Trophoblast cell (in vitro differentiated cells and primary cell): ENCODE data around the gene SPIN1.
A peak's percentile ranks its signal among the peaks of the same experiment; 100 is the strongest.

Experiments
- DNase-seq, 2 donors: peaks; one replicate each; pipeline ENCODE4 v3.0.0-alpha.2; 2016
- H2AFZ ChIP-seq: 2 replicates; pipeline ENCODE4 v1.6.1; 2013; ENCODE audit warnings: low read length, moderate library complexity, mild to moderate bottlenecking; ENCODE audit not compliant: insufficient read depth, poor library complexity
- H2AK5ac ChIP-seq: 2 replicates; pipeline ENCODE4 v1.6.1; 2013; ENCODE audit warnings: mild to moderate bottlenecking, low read length
- H2BK120ac ChIP-seq: 2 replicates; pipeline ENCODE4 v1.6.1; 2013; ENCODE audit warnings: low read length, mild to moderate bottlenecking, moderate library complexity; ENCODE audit not compliant: insufficient read depth, poor library complexity
- H2BK12ac ChIP-seq: 2 replicates; pipeline ENCODE4 v1.6.1; 2013; ENCODE audit warnings: mild to moderate bottlenecking, low read length, moderate library complexity
- H2BK5ac ChIP-seq: 2 replicates; pipeline ENCODE4 v1.6.1; 2013; ENCODE audit warnings: low read length, low read depth, moderate library complexity, mild to moderate bottlenecking; ENCODE audit not compliant: poor library complexity
- H3K14ac ChIP-seq: 2 replicates; pipeline ENCODE4 v1.6.1; 2013; ENCODE audit warnings: mild to moderate bottlenecking, low read length
- H3K18ac ChIP-seq: 2 replicates; pipeline ENCODE4 v1.6.1; 2013; ENCODE audit warnings: mild to moderate bottlenecking, low read length
- H3K23ac ChIP-seq: 2 replicates; pipeline ENCODE4 v1.6.1; 2013; ENCODE audit warnings: low read length
- H3K27ac ChIP-seq: 2 replicates; pipeline ENCODE4 v1.5.1; 2013; ENCODE audit warnings: low read depth, mild to moderate bottlenecking, inconsistent platforms, low read length, moderate library complexity
- H3K27me3 ChIP-seq: 2 replicates; pipeline ENCODE4 v1.6.1; 2013; ENCODE audit warnings: inconsistent platforms, mild to moderate bottlenecking, low read length, moderate library complexity; ENCODE audit not compliant: insufficient read depth
- H3K36me3 ChIP-seq, 2 experiments: 1 replicate in 1 of 2; 2 replicates in 1 of 2; pipeline ENCODE4 v1.6.1; 2013; ENCODE audit warnings: low read length in 2 of 2, mild to moderate bottlenecking in 2 of 2, moderate library complexity in 1 of 2; ENCODE audit not compliant: insufficient read depth in 2 of 2, control insufficient read depth in 1 of 2
- H3K4ac ChIP-seq: 2 replicates; pipeline ENCODE4 v1.6.1; 2013; ENCODE audit warnings: low read depth, mild to moderate bottlenecking, low read length, moderate library complexity
- H3K4me1 ChIP-seq, 2 experiments: 1 replicate in 1 of 2; 2 replicates in 1 of 2; pipeline ENCODE4 v1.6.1; 2013; ENCODE audit warnings: low read length in 2 of 2, mild to moderate bottlenecking in 2 of 2, moderate library complexity in 1 of 2; ENCODE audit not compliant: insufficient read depth in 2 of 2, control insufficient read depth in 1 of 2
- H3K4me2 ChIP-seq: 2 replicates; pipeline ENCODE4 v1.6.1; 2013; ENCODE audit warnings: inconsistent platforms, mild to moderate bottlenecking, low read length, moderate library complexity
- H3K4me3 ChIP-seq: 2 replicates; pipeline ENCODE4 v1.5.1; 2013; ENCODE audit warnings: mild to moderate bottlenecking, low read depth, low read length, inconsistent platforms
- H3K79me1 ChIP-seq: one replicate; pipeline ENCODE4 v1.6.1; 2013; ENCODE audit warnings: low read length
- H3K79me2 ChIP-seq: 2 replicates; pipeline ENCODE4 v1.6.1; 2013; ENCODE audit warnings: low read length, mild to moderate bottlenecking; ENCODE audit not compliant: control insufficient read depth, insufficient read depth, poor library complexity
- H3K9ac ChIP-seq: 2 replicates; pipeline ENCODE4 v1.6.1; 2013; ENCODE audit warnings: mild to moderate bottlenecking, low read length
- H3K9me3 ChIP-seq: 2 replicates; pipeline ENCODE4 v1.6.1; 2013; ENCODE audit warnings: low read depth, mild to moderate bottlenecking, control low read depth, inconsistent platforms, low read length; ENCODE audit not compliant: insufficient read depth
- H4K12ac ChIP-seq: 2 replicates; pipeline ENCODE4 v1.6.1; 2013; ENCODE audit warnings: low read depth, mild to moderate bottlenecking, low read length, moderate library complexity
- H4K8ac ChIP-seq: 2 replicates; pipeline ENCODE4 v1.6.1; 2013; ENCODE audit warnings: low read depth, mild to moderate bottlenecking, low read length, moderate library complexity
- H4K91ac ChIP-seq: one replicate; pipeline ENCODE4 v1.6.1; 2013; ENCODE audit warnings: low read depth, mild to moderate bottlenecking, low read length, moderate library complexity
- WGBS: extraction: QIAGEN DNeasy Blood & Tissue Kit; methylation state at CpG from one replicate; pipeline ENCODE4 v1.1.7; 2013; ENCODE audit warnings: missing lambda C conversion rate; ENCODE audit not compliant: insufficient read length, insufficient coverage; ENCODE audit errors: extremely low coverage; 5-methylcytosine and 5-hydroxymethylcytosine counted together

SPIN1 gene

GRCh38 chr9:88481933-88482332, 93.7 kb downstream of the SPIN1 start:
- H3K79me2 ChIP-seq = no peaks in the 10 kb centered on the region
- H4K8ac ChIP-seq = no peak overlapping the region
- peak overlapping the region; percentile 73 for H3K9ac ChIP-seq
- H2AK5ac ChIP-seq = no peak overlapping the region
- WGBS = no CpG with 5 or more reads among the region's 4 CpGs
- no peak overlapping the region for H4K12ac ChIP-seq
- no peaks in the 10 kb centered on the region for H3K79me1 ChIP-seq
- no peak overlapping the region for H4K91ac ChIP-seq
- no peak overlapping the region for H3K23ac ChIP-seq
- H3K36me3 ChIP-seq = peaks cover 10 to 16% of the 10 kb centered on the region in 2 experiments
- no peak overlapping the region for H3K14ac ChIP-seq
- H3K27ac ChIP-seq = no peak overlapping the region
- no peak overlapping the region for H2BK120ac ChIP-seq
- H3K4me2 ChIP-seq = no peak overlapping the region
- H3K4ac ChIP-seq = no peak overlapping the region
- H2AFZ ChIP-seq = no peak overlapping the region
- H3K9me3 ChIP-seq = no peaks in the 10 kb centered on the region
- H2BK12ac ChIP-seq = no peak overlapping the region
- no peak overlapping the region for H2BK5ac ChIP-seq
- H3K4me3 ChIP-seq = no peak overlapping the region
- peaks cover 2% of the 10 kb centered on the region in 2 experiments for H3K4me1 ChIP-seq
- no peak for DNase-seq
- no peaks in the 10 kb centered on the region for H3K27me3 ChIP-seq
- no peak overlapping the region for H3K18ac ChIP-seq

DNA sequence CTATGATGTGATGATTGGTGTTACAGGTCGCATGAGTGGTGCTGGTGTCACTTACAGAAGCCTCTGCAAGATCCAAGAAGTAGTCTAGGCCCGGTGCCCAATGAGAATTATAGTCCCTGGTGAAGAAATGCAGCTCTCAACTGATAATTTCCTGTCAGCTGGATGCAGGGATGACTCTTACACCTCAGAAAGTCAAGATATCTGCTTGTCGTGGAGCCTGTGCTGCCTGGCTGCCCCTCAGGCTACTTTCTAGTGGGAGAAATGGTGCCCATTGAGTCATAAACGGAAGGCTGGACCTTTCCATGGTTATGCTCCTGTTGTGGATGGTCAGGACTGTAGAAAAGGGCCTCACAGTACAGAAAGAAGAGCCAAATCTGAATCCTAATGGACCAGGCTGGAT, 99.9 kb downstream of the SPIN1 start:
- no peak for DNase-seq
- Histone ChIP-seq H3K27me3 (no peaks in the 10 kb centered on the region), H2BK12ac (no peak overlapping the region), H3K23ac (no peak overlapping the region), H2BK120ac (no peak overlapping the region), H3K79me1 (no peaks in the 10 kb centered on the region), H3K9me3 (no peaks in the 10 kb centered on the region), H2BK5ac (no peak overlapping the region), H3K36me3 (peaks cover 5 to 19% of the 10 kb centered on the region in 2 experiments), H3K9ac (no peak overlapping the region), H3K14ac (no peak overlapping the region), H2AK5ac (no peak overlapping the region), H3K27ac (no peak overlapping the region), H2AFZ (no peak overlapping the region), H3K79me2 (no peaks in the 10 kb centered on the region), H4K91ac (no peak overlapping the region), H3K4me2 (no peak overlapping the region), H3K4me1 (no peaks in the 10 kb centered on the region), H3K18ac (no peak overlapping the region), H3K4me3 (no peak overlapping the region), H4K8ac (no peak overlapping the region), H4K12ac (no peak overlapping the region), H3K4ac (no peak overlapping the region)
- WGBS = no CpG with 5 or more reads among the region's 4 CpGs

DNA sequence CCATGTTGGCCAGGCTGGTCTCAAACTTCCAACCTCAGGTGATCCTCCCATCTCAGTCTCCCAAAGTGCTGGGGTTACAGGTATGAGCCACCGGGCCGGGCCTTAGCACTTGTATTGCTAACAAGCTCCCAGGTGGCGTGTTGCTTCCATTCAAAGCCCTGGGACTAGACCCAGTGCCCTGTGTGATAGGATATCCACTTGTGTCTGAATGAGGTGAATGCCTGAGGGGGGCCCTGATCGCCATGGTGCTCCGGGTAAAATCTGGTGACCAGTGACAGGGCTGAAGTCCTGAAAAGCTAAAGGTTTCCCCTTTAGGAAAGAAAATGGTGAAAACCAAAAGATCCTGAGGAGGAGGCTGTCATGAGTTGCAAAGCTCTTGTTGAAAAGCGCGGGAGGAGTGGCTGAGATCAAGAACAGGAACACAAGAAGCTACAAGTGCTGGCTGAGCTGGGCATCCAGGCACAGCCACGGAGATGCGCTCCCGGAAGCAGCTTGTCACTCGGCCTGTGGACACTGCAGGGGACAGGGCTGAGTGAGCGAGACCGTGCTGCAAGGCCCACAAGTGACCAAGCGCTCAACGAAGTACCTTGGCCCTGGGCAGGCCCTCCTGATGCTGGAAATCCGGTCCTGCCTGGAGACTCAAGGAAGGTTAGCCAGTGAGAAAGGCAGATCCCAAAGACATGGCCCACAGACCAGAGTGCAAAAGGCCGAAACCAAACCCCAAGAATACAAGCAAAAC, 106.9 kb downstream of the SPIN1 start:
- H3K4ac ChIP-seq = no peak overlapping the region
- no peaks in the 10 kb centered on the region for H3K27me3 ChIP-seq
- H3K27ac ChIP-seq = no peak overlapping the region
- H3K14ac ChIP-seq = no peak overlapping the region
- no peak overlapping the region for H4K8ac ChIP-seq
- no peaks in the 10 kb centered on the region for H3K4me1 ChIP-seq
- H2AFZ ChIP-seq = no peak overlapping the region
- WGBS = no CpG with 5 or more reads among the region's 17 CpGs
- no peak overlapping the region for H4K12ac ChIP-seq
- H2BK5ac ChIP-seq = no peak overlapping the region
- H3K79me1 ChIP-seq = no peaks in the 10 kb centered on the region
- H3K23ac ChIP-seq = peak overlapping the region; percentile 10
- H4K91ac ChIP-seq = no peak overlapping the region
- no peaks in the 10 kb centered on the region for H3K36me3 ChIP-seq
- H2BK12ac ChIP-seq = no peak overlapping the region
- H2BK120ac ChIP-seq = no peak overlapping the region
- no peaks in the 10 kb centered on the region for H3K9me3 ChIP-seq
- no peak overlapping the region for H3K4me3 ChIP-seq
- H3K18ac ChIP-seq = no peak overlapping the region
- DNase-seq = no peak
- no peak overlapping the region for H3K4me2 ChIP-seq
- H3K79me2 ChIP-seq = no peaks in the 10 kb centered on the region
- H2AK5ac ChIP-seq = no peak overlapping the region
- H3K9ac ChIP-seq = no peak overlapping the region

- no peaks in the 10 kb centered on the region for H3K9me3 ChIP-seq
- H4K91ac ChIP-seq = no peak overlapping the region
- no peak overlapping the region for H2BK120ac ChIP-seq
- no peak overlapping the region for H2AFZ ChIP-seq
- WGBS = no CpG with 5 or more reads among the region's 2 CpGs
- no peak overlapping the region for H3K18ac ChIP-seq
- no peak overlapping the region for H3K4me2 ChIP-seq
- no peak overlapping the region for H2BK5ac ChIP-seq
- no peak overlapping the region for H3K4me3 ChIP-seq
- H3K4ac ChIP-seq = no peak overlapping the region
- no peaks in the 10 kb centered on the region for H3K36me3 ChIP-seq
- H3K27ac ChIP-seq = no peak overlapping the region
- H3K79me2 ChIP-seq = no peaks in the 10 kb centered on the region
- H2AK5ac ChIP-seq = no peak overlapping the region
- no peak overlapping the region for H3K9ac ChIP-seq
- no peaks in the 10 kb centered on the region for H3K27me3 ChIP-seq
- no peak overlapping the region for H3K23ac ChIP-seq
- H3K79me1 ChIP-seq = no peaks in the 10 kb centered on the region
- no peak overlapping the region for H2BK12ac ChIP-seq
- DNase-seq = no peak
- H3K14ac ChIP-seq = no peak overlapping the region
- no peak overlapping the region for H4K8ac ChIP-seq
- no peak overlapping the region for H4K12ac ChIP-seq
- no peaks in the 10 kb centered on the region for H3K4me1 ChIP-seq
Observed at GRCh38 chr9:88497224-88497623, 109.0 kb downstream of the SPIN1 start.
